ES-I3 (cell line): ENCODE results near the gene EDEM2.
"Not testable (repeated sequence)": the region's sequence is repeated elsewhere in the genome, so short reads cannot be mapped to it uniquely, and the experiment has no call there.

Source experiments
- H3K36me3 ChIP-seq: 2 replicates; pipeline ENCODE4 v1.6.1; 2013; ENCODE audit warnings: mild to moderate bottlenecking, low read length, control low read depth, moderate library complexity; ENCODE audit not compliant: insufficient read depth
- H3K4me1 ChIP-seq: 2 replicates; pipeline ENCODE4 v1.6.1; 2013; ENCODE audit warnings: mild to moderate bottlenecking, control low read depth, low read length; ENCODE audit not compliant: insufficient read depth
- H3K9ac ChIP-seq: 2 replicates; pipeline ENCODE4 v1.6.1; 2013; ENCODE audit warnings: low read depth, mild to moderate bottlenecking, low read length, moderate library complexity
- H3K9me3 ChIP-seq: 2 replicates; pipeline ENCODE4 v1.6.1; 2013; ENCODE audit warnings: mild to moderate bottlenecking, low read length, moderate library complexity; ENCODE audit not compliant: control insufficient read depth, insufficient read depth

The EDEM2 gene, protein sequence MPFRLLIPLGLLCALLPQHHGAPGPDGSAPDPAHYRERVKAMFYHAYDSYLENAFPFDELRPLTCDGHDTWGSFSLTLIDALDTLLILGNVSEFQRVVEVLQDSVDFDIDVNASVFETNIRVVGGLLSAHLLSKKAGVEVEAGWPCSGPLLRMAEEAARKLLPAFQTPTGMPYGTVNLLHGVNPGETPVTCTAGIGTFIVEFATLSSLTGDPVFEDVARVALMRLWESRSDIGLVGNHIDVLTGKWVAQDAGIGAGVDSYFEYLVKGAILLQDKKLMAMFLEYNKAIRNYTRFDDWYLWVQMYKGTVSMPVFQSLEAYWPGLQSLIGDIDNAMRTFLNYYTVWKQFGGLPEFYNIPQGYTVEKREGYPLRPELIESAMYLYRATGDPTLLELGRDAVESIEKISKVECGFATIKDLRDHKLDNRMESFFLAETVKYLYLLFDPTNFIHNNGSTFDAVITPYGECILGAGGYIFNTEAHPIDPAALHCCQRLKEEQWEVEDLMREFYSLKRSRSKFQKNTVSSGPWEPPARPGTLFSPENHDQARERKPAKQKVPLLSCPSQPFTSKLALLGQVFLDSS

DNA sequence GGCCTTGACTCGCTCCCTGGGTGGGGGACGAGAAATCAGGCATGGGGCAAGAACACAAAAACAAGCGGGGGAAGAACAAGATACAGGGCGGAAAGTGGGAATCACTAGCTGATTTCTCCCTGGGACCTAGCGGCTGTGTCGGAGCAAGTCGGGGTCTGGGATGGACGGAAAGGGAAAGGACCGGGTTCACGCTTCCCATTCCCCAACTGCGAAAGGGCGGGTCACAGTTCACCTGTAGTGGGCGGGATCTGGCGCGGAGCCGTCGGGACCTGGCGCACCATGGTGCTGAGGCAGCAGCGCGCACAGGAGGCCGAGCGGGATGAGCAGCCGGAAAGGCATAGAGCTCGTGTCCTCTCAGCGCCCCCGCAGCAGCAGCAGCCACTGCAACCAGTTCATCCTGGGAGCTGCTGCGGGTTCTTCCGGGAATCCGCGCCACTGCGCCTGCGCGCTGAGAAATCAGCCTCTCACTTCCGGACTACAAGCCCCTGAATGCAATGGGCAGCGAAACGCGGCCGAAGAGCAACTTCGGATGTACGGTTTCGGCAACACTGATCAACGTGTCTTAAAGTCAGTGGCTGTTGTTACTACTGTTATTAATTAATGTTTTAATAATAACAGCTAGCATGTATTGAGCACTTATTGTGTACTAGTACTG is at the start of gene EDEM2:
Gene EDEM2, minus strand, starts transcription at position 417 of the 655 bp plus-strand sequence. Its CDS starts 78 bp downstream, at position 339.
- Histone ChIP-seq H3K4me1 (peaks cover 5% of the 10 kb centered on the region; the same call in 1 of the 2 replicates), H3K9ac (peak within 1 kb of the TSS; percentile 79), H3K9me3 (no peaks in the 10 kb centered on the region), H3K36me3 (peaks cover 8% of the 10 kb centered on the region)

GRCh38 chr20:35196313-35196712 is 49.2 kb upstream of the EDEM2 start:
- H3K9ac ChIP-seq, result no peak overlapping the region
- H3K9me3 ChIP-seq, result peaks cover 7% of the 10 kb centered on the region
- H3K4me1 ChIP-seq, result no peaks in the 10 kb centered on the region
- H3K36me3 ChIP-seq, result no peaks in the 10 kb centered on the region

DNA sequence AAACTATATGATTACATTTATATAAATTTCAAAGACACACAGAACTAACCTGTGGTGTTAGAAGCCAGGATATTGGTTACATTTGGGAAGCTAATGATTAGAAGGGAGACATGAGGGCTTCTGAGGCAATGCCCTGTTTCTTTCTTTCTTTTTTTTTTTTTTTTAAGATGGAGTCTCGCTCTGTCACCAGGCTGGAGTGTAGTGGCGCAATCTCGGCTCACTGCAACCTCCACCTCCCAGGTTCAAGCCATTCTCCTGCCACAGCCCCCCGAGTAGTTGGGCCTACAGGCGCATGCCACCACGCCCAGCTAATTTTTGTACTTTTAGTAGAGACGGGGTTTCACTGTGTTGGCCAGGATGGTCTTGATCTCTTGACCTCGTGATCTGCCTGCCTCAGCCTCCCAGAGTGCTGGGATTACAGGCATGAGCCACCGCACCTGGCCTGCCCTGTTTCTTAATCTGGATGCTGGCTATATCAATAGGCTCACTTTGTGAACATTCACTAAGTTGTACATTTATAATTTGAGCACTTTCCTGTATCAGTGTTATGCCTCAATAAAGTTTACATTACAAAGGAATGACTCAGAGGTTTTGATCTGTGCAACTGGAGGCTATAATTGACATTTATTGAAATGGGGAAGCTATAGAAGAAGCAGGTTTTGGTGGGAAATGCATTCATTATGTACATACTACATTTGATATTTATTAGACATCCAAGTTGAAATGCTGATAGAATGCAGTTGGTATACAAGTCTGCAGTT is 46.1 kb upstream of the EDEM2 start:
- not testable (repeated sequence) for H3K36me3 ChIP-seq, H3K9ac ChIP-seq, H3K4me1 ChIP-seq, H3K9me3 ChIP-seq

GRCh38 chr20:35192118-35192872 is 45.2 kb upstream of the EDEM2 start:
- H3K9me3 ChIP-seq, result peaks cover 7% of the 10 kb centered on the region
- H3K4me1 ChIP-seq, result no peaks in the 10 kb centered on the region
- no peak overlapping the region for H3K9ac ChIP-seq
- no peaks in the 10 kb centered on the region for H3K36me3 ChIP-seq

DNA sequence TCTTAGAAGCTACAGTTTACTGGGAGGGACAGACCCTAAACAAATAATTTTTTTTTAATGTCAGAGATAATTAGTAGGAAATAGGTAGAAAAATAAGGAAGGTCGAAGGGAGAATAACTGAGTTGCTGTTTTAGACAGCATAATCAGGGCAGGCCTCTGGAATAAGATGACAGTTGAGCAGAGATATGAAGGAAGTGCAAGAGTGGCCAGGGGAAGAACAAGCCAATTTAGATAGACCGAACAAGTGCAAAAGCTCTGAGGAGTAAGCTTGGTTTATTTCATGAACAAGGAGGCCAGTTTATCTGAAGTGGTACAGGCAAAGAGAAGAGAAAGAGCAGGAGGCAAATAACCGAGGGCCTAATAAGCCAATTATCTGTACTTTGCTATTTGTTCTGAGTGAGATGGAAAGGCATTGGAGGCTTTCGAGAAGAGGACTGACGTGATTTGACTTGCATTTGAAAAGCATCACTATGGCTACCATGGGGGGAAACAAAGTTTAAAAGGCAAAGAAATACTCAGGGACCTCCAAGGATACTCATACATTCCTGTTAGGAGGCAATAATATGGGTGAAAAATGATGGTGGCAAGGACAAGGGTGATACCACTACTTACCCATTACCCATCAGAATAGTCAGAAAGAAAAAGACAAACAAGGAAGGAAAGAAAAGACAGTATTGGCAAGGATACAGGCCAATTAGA is 44.4 kb upstream of the EDEM2 start:
- H3K9ac ChIP-seq, result no peak overlapping the region
- no peaks in the 10 kb centered on the region for H3K36me3 ChIP-seq
- peaks cover 2% of the 10 kb centered on the region; the same call in 1 of the 2 replicates for H3K9me3 ChIP-seq
- no peaks in the 10 kb centered on the region for H3K4me1 ChIP-seq

DNA sequence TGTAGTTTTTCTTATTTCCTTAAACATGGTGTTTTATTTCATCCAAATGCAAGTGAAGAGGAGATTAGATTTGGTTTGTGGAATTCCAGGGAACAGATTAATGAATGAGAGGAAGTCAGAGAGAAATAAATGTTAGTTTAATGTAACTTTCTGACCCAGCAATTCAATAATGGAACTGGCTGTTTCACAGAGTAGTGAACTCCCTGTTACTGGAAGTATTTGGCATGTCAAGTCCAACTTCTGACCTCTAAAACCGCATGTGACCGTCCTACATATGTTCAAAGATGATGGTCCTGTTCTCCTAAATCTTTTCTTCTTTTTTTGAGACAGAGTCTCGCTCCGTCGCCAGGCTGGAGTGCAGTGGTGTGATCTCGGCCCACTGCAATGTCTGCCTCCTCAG is 43.4 kb upstream of the EDEM2 start:
- no peaks in the 10 kb centered on the region for H3K36me3 ChIP-seq
- no peak overlapping the region for H3K9ac ChIP-seq
- no peaks in the 10 kb centered on the region for H3K4me1 ChIP-seq
- H3K9me3 ChIP-seq, result no peaks in the 10 kb centered on the region

DNA sequence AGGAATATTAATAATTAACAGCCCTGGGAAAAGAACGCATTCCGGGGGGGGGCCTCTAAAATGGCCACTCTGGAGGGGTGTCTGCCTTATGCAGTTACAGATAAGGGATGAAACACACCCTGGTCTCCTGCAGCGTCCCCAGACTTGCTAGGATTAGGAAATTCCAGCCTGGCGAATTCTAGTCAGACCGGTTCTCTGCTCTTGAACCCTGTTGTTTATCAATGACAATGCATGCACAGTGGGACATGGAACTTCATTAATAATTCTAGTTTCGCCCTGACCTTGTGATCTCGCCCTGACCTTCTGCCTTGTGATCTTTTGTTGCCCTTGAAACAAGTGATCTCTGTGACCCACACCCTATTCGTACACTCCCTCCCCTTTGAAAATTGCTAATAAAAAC is 42.1 kb upstream of the EDEM2 start:
- not testable (repeated sequence) for H3K9me3 ChIP-seq, H3K4me1 ChIP-seq, H3K9ac ChIP-seq, H3K36me3 ChIP-seq

DNA sequence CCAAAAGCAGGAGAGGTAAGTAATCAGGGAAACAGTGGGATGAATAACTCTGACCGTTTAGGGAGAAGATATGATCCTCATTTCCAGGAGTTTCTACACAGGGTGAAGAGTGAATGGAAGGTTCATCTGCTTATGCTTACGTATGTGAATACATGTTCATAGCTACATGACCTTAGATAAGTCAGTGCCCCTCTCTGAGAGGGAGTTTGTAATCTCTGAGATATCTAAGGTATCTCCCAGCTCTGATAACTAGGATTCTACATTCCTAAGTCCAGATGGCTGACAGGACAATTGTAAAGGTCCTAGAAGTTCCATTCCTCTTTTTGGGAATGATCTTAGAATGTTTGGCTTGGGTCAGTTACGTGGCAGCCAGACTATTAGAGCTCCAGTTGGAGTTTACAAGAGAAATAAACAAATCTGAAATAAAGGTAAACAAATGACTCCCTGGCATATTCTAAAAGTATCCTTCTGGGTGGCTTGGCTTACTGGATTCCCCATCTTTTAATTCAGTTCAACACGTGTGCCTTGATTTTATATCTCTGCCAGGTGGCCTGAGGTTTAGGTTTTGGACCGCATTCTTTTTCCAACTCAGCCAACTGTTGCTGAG is 40.6 kb upstream of the EDEM2 start:
- H3K9me3 ChIP-seq, result no peaks in the 10 kb centered on the region; the same call in 1 of the 2 replicates
- no peak overlapping the region for H3K9ac ChIP-seq
- no peaks in the 10 kb centered on the region for H3K36me3 ChIP-seq
- H3K4me1 ChIP-seq, result no peaks in the 10 kb centered on the region

DNA sequence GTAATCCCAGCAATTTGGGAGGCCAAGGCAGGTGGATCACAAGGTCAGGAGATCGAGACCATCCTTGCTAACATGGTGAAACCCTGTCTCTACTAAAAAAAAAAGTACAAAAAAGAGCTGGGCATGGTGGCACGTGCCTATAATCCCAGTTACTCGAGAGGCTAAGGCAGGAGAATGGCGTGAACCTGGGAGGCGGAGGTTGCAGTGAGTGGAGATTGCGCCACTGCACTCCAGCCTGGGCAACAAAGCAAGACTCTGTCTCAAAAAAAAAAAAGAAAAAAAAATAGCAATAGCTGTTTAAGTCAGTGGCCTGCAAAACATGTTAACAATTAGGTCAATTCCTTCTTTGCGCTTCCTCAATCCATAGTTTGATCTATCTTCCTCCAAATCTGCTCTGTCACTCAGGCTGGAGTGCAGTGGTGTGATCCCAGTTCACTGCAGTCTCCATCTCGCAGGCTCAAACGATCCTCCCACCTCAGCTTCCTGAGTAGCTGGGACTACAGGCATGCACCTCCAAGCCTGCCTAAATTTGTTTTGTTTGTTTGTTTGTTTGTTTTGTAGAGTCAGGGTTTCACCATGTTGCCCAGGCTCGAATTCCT is 39.7 kb upstream of the EDEM2 start:
- H3K36me3 ChIP-seq, H3K9me3 ChIP-seq, H3K9ac ChIP-seq, H3K4me1 ChIP-seq: not testable (repeated sequence)

DNA sequence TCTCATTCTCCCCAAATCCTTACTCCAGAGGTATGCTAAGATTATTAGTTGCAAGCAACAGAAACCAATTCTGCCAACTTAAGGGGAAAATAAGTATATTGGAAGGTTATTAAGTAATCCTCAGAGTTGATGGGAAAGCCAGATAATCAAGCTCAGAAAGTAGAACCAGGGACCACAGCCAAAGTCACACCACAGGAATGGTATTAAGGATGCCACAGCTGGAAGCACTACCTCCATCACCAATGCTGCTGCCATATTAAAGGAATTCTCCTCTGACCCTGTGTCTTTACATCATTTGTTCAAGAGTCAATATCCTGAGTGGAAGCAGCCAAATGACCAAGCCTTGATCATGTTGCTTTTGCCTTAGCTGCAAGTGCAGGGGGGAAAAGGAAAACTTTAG is 34.6 kb upstream of the EDEM2 start:
- Histone ChIP-seq H3K4me1 (no peaks in the 10 kb centered on the region), H3K9ac (no peak overlapping the region), H3K36me3 (no peaks in the 10 kb centered on the region), H3K9me3 (no peaks in the 10 kb centered on the region; the same call in 1 of the 2 replicates)

- H3K4me1 ChIP-seq, result no peaks in the 10 kb centered on the region
- H3K9ac ChIP-seq, result no peak overlapping the region
- H3K36me3 ChIP-seq, result no peaks in the 10 kb centered on the region
- no peaks in the 10 kb centered on the region; the same call in 1 of the 2 replicates for H3K9me3 ChIP-seq
Observed at GRCh38 chr20:35180266-35180665, 33.1 kb upstream of the EDEM2 start.

DNA sequence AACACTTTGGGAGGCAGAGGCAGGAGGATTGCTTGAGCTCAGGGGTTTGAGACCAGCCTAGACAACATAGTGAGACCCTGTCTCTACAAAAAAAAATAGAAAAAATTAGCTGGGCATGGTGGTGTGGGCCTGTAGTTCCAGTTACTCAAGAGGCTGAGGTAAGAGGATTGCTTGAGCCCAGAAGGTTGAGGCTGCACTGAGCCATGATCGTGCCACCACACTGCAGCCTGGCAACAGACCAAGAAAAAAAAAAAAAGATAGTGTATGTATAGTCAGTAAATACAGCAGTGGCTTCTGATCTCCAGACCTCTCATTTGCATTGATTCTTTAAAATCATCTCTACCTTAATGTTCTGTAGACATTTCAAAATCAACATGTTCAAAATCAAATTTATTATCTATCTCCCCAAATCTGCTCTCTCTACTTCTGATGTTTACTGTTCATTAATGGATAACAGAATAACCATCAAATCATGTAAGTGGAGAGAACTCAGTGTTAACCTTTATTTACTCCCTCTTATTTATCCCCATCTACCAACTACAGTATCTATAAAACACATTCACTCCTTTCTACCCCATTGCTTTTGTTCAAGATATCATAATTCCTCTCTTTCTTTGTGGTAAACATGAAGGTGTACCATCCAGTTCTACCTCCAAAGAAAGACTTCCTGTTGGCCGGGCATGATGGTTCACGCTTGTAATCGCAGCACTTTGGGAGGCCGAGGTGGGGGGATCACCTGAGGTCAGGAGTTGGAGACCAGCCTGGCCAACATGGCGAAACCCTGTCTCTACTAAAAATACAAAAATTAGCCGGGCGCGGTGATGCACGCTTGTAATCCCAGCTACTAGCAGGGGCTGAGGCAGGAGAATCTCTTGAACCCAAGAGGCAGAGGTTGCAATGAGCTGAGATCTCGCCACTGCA is 32.4 kb upstream of the EDEM2 start:
- Histone ChIP-seq H3K36me3 (no peaks in the 10 kb centered on the region), H3K9ac (no peak overlapping the region), H3K9me3 (no peaks in the 10 kb centered on the region; the same call in 1 of the 2 replicates), H3K4me1 (no peaks in the 10 kb centered on the region)
